Right atrium auricular region (tissue), 2 donors: ENCODE data around the gene COBL. TPM values are rescaled to one million over a fixed set of nuclear protein-coding genes. Genes with fewer than 3 reads are reported as not detected.

Experiments
- DNase-seq: peaks from one replicate; pipeline ENCODE4 v3.0.0-alpha.2; 2019; ENCODE audit warnings: low spot score
- H3K27ac ChIP-seq, 2 donors: fragments of 200-600 bp; sonication (generic); 1 replicate in 1 of 2; 2 replicates in 1 of 2; pipeline ENCODE4 v1.5.1; 2016 to 2019
- H3K27me3 ChIP-seq, 2 donors: fragments of 200-600 bp; sonication (generic); one replicate each; pipeline versions ENCODE4 v1.5.1 to v1.6.0; 2017 to 2019
- H3K36me3 ChIP-seq: fragments of 200-600 bp; sonication (generic); one replicate; pipeline ENCODE4 v1.5.1; 2016
- H3K4me1 ChIP-seq, 2 donors: fragments of 200-600 bp; sonication (generic); one replicate each; pipeline versions ENCODE4 v1.5.1 to v1.6.0; 2017 to 2019
- H3K4me3 ChIP-seq, 2 donors: fragments of 200-600 bp; sonication (generic); 1 replicate in 1 of 2; 2 replicates in 1 of 2; pipeline ENCODE4 v1.5.1; 2017 to 2019; ENCODE audit warnings: mild to moderate bottlenecking in 1 of 2, moderate library complexity in 1 of 2
- H3K9me3 ChIP-seq, 2 donors: fragments of 200-600 bp; sonication (generic); one replicate each; pipeline ENCODE4 v1.5.1; 2019
- CTCF ChIP-seq, 2 donors: fragments of 200-600 bp; sonication (generic); IDR thresholded peaks; one replicate each; pipeline ENCODE4 v1.5.1; 2019; ENCODE audit warnings: antibody characterized with exemption in 2 of 2
- total RNA-seq, 2 donors: library from RNA; depleted of rRNA; stranded (reverse); fragments of >200 nt; gene quantifications; one replicate each; pipeline ENCODE4 v1.1.0, GENCODE V29; 2016

Gene COBL
- total RNA-seq, 2 donors from 2014 or later: 26.3 to 31.4 TPM

DNA sequence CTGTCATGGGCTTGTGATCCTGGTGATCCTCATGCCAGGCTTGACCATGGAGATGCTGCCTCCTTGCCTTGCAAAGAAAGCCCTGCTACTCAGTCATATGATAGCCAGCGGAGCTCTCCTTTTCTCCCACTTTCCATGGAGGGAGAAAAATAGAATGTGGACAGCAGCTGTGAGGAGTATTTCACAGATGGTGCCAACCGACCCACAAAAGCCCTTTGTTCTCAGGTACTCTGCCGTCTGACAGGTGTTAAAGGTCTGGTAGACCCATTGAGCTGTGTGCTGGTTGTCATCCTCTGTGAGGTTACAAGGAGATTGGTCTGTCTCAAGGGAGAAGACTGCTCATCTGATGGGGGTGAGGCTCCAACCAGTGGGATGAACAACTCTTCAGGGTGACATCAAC lies 29.5 kb upstream of the COBL start:
- H3K27me3 ChIP-seq: no peaks in the 10 kb centered on the region
- H3K4me1 ChIP-seq: no peaks in the 10 kb centered on the region
- H3K4me3 ChIP-seq: no peak overlapping the region
- no peaks in the 10 kb centered on the region for H3K36me3 ChIP-seq
- no peaks in the 10 kb centered on the region for H3K9me3 ChIP-seq
- no peak for DNase-seq
- no peak overlapping the region for H3K27ac ChIP-seq
- TF ChIP-seq CTCF (IDR thresholded peaks at IDR 0.05): no peak

DNA sequence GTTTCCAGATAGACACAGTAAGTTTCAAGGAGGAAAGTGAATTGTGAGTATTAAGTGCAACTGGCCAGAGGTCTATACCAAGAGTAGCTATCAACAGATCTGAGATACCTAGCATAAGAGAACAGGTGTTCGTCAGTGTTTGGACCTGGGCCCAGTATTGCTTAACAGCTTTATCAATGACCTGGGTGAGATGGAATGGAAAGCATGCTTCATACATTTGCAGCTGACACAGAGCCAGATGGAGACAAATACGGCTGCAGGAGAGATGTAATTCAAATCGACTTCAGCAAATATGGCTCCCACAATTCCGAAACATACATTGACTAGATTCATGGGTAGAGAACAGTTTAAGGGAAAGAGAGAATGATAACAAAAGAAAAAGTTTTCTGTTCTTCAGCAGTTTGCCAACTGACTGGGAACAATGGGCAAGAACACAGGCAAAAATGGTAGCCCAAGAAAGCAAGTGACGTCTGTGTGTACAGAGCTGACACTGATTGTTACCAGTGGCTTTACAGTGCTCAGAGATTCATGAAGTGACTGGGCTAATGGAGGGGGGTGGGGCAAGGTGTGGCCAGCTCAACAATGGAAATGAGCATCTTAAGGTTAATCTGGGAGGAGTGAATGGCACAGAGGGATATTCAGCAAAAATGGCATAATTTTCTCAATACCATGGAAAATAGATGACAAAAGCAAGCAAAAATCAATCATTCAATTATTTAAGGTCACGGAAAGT lies 28.0 kb upstream of the COBL start:
- Histone ChIP-seq H3K27me3 (no peaks in the 10 kb centered on the region), H3K9me3 (no peaks in the 10 kb centered on the region)
- no peak for DNase-seq

DNA sequence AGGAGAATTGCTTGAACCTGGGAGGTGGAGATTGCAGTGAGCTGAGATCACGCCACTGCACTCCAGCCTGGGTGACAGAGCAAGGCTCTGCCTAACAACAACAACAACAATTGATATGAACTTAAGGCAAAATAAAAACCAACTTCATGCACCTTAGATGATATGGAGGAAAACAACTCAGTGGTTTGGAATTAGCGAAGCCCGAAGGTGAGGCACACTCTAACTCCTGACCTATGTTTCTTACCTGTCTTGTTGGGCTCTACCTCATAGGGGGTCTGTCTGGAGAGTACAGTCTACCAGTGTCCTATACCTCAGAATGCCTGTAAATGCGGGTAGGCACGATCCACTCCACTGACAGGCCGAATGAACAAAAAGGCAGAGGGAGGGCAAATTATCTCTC lies 24.3 kb upstream of the COBL start:
- no peaks in the 10 kb centered on the region for H3K36me3 ChIP-seq
- H3K27ac ChIP-seq: no peak overlapping the region
- DNase-seq: no peak
- H3K4me3 ChIP-seq: no peak overlapping the region
- H3K27me3 ChIP-seq: no peaks in the 10 kb centered on the region
- no peaks in the 10 kb centered on the region for H3K9me3 ChIP-seq
- TF ChIP-seq CTCF (IDR thresholded peaks at IDR 0.05): no peak
- no peaks in the 10 kb centered on the region for H3K4me1 ChIP-seq

More for the DNA sequence above, 28.0 kb upstream of the COBL start:
- H3K36me3 ChIP-seq: no peaks in the 10 kb centered on the region
- no peaks in the 10 kb centered on the region for H3K4me1 ChIP-seq
- H3K4me3 ChIP-seq: no peak overlapping the region
- H3K27ac ChIP-seq: no peak overlapping the region
- no peak for TF ChIP-seq CTCF (IDR thresholded peaks at IDR 0.05)

- no peak overlapping the region for H3K27ac ChIP-seq
- H3K9me3 ChIP-seq: no peaks in the 10 kb centered on the region
- no peak for DNase-seq
- H3K4me1 ChIP-seq: no peaks in the 10 kb centered on the region
- TF ChIP-seq CTCF (IDR thresholded peaks at IDR 0.05): no peak
- no peaks in the 10 kb centered on the region for H3K36me3 ChIP-seq
- no peaks in the 10 kb centered on the region for H3K27me3 ChIP-seq
- H3K4me3 ChIP-seq: no peak overlapping the region
These were observed 23.6 kb upstream of the COBL start for GRCh38 chr7:51340029-51340838.

- H3K9me3 ChIP-seq: no peaks in the 10 kb centered on the region
- H3K4me3 ChIP-seq: no peak overlapping the region
- no peaks in the 10 kb centered on the region for H3K36me3 ChIP-seq
- H3K27ac ChIP-seq: no peak overlapping the region
- DNase-seq: no peak
- no peaks in the 10 kb centered on the region for H3K4me1 ChIP-seq
- no peaks in the 10 kb centered on the region for H3K27me3 ChIP-seq
- TF ChIP-seq CTCF (IDR thresholded peaks at IDR 0.05): no peak
These were observed 18.4 kb upstream of the COBL start for GRCh38 chr7:51335057-51335456.
